WERI-Rb-1 (cell line): Measurements from ENCODE around the gene NGDN.

Experiments
- DNase-seq: peaks from one replicate; pipeline ENCODE4 v3.0.0-alpha.2; 2020
- H3K27ac ChIP-seq: fragments of 250-450 bp; sonication (Bioruptor Pico); 2 replicates; pipeline ENCODE4 v1.5.1; 2020; ENCODE audit warnings: mild to moderate bottlenecking, moderate library complexity
- H3K27me3 ChIP-seq: fragments of 250-450 bp; sonication (Bioruptor Pico); 2 replicates; pipeline ENCODE4 v1.5.1; 2021; ENCODE audit warnings: mild to moderate bottlenecking, low read depth, moderate library complexity; ENCODE audit not compliant: insufficient read depth, severe bottlenecking
- H3K36me3 ChIP-seq: fragments of 250-450 bp; sonication (Bioruptor Pico); 2 replicates; pipeline ENCODE4 v1.5.1; 2020; ENCODE audit warnings: mild to moderate bottlenecking, moderate library complexity
- H3K4me3 ChIP-seq: 2 replicates; pipeline ENCODE4 v1.5.1; 2011; ENCODE audit warnings: low read depth, mild to moderate bottlenecking, control low read depth, low read length
- H3K9me3 ChIP-seq: fragments of 250-450 bp; sonication (Bioruptor Pico); 2 replicates; pipeline ENCODE4 v1.5.1; 2021; ENCODE audit warnings: mild to moderate bottlenecking, moderate library complexity; ENCODE audit not compliant: severe bottlenecking
- TF ChIP-seq, protein P1 (sequence below): IDR thresholded peaks from 2 replicates; pipeline ENCODE4 v1.5.1; 2011; ENCODE audit warnings: low read depth, mild to moderate bottlenecking, control low read depth, inconsistent platforms, low read length

The NGDN gene

DNA sequence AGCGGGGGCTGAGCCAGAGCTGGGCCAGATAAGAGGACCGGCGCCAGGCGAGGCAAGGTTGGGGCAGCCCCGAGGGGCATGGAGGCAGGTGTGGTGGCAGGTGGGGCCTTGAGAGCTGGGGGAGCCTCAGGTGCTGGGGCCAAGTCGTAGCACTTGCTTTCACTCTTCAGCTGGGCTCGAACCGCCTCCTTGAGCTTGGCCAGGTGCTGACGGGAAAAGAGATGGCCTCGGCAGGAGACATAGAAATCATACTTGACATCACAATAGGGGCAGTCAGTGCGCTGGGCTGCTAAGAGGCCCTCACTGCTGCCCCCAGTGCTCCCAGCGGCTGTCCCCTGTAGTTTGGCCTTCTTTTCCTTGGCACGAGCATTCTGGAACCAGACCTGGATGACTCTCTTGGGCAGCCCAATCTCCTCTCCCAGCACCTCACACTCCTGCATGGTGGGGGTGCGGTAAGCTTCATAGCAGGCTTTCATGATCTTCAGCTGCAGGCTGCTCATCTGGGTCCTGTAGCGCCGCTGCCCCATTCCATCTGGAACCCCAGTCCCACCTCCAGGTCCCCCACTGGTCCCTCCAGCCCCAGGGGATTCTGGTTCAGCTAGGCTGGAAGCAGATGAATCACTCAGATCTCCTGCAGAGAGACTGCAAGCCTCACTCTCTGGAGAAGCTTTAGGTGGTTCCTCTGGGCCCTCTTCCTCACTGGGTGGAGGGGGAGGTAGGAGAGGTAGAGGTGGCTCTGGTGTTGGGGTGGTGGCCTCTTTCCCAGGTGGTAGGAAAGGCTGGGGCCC is 53.9 kb downstream of the NGDN start:
- Histone ChIP-seq H3K36me3 (peaks cover 6% of the 10 kb centered on the region), H3K4me3 (no peak overlapping the region), H3K27me3 (no peaks in the 10 kb centered on the region), H3K27ac (no peak overlapping the region), H3K9me3 (no peaks in the 10 kb centered on the region)
- DNase-seq = no peak
- TF ChIP-seq, protein P1, sequence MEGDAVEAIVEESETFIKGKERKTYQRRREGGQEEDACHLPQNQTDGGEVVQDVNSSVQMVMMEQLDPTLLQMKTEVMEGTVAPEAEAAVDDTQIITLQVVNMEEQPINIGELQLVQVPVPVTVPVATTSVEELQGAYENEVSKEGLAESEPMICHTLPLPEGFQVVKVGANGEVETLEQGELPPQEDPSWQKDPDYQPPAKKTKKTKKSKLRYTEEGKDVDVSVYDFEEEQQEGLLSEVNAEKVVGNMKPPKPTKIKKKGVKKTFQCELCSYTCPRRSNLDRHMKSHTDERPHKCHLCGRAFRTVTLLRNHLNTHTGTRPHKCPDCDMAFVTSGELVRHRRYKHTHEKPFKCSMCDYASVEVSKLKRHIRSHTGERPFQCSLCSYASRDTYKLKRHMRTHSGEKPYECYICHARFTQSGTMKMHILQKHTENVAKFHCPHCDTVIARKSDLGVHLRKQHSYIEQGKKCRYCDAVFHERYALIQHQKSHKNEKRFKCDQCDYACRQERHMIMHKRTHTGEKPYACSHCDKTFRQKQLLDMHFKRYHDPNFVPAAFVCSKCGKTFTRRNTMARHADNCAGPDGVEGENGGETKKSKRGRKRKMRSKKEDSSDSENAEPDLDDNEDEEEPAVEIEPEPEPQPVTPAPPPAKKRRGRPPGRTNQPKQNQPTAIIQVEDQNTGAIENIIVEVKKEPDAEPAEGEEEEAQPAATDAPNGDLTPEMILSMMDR = no peak

DNA sequence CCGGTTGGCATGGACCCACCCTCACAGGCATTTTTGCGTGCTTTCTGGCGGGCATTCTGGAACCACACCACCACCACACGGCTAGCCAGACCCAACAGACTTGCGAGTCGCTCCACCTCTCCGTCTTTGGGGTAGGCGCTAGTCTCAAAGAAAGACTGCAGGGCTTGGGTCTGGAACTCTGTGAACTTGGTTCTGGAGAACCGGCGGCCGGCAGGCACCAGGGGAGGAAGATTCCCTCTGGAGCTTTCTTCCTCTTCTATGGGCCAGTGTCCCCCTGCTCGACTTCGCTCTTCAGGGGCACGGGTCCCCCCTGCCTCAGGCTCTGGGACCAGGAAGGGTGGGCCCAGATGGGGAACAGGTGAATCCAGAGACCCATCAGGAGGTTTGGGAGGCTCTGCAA is 55.5 kb downstream of the NGDN start:
- Histone ChIP-seq H3K4me3 (no peak overlapping the region), H3K27ac (no peak overlapping the region), H3K9me3 (no peaks in the 10 kb centered on the region), H3K36me3 (peaks cover 6% of the 10 kb centered on the region), H3K27me3 (no peaks in the 10 kb centered on the region)
- TF ChIP-seq, protein P1 = no peak
- no peak for DNase-seq

DNA sequence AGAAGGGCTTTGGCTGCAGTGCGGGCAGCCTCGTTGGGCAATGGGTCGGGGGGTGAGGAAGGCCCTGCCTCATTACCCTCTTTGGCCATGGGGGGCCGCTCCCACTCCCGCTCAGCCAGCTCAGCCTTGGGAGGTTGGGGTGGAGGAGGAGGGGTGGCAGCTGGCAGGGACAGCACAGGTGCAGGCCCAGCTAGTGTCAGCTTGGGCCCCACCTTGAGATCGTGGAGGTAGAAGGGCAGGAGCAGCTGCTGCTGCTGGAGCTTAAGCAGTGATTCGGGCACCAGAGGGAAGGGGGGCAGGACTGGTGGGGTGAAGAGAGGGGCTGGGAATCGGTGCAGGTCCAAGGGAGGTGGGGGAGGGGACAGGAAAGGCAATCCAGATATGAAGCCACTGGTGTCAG is 56.1 kb downstream of the NGDN start:
- Histone ChIP-seq H3K27ac (peak overlapping the region; percentile 22; the same call in 1 of the 2 replicates), H3K27me3 (no peaks in the 10 kb centered on the region), H3K36me3 (peaks cover 6% of the 10 kb centered on the region), H3K4me3 (no peak overlapping the region), H3K9me3 (no peaks in the 10 kb centered on the region)
- TF ChIP-seq, protein P1 = peak; percentile 40
- peak; percentile 59 for DNase-seq
